Gastroesophageal sphincter (tissue), 4 donors: ENCODE measurements around the gene ZNF691. TPM values are rescaled to one million over a fixed set of nuclear protein-coding genes. Genes with fewer than 3 reads are reported as not detected.

Experiments
- ATAC-seq: fragments of 150-250 bp; one replicate; pipeline ENCODE4 v1.9.1; 2016; ENCODE audit warnings: mild to moderate bottlenecking, moderate library complexity
- H3K27ac ChIP-seq, 4 donors: fragments of 200-600 bp; sonication (generic) in 3 of 4; 1 replicate in 3 of 4; 2 replicates in 1 of 4; pipeline ENCODE4 v1.5.1; 2016 to 2019
- H3K27me3 ChIP-seq: fragments of 200-600 bp; sonication (generic); one replicate; pipeline ENCODE4 v1.5.1; 2019
- H3K36me3 ChIP-seq, 2 donors: fragments of 200-600 bp; sonication (generic); one replicate each; pipeline ENCODE4 v1.5.1; 2019; ENCODE audit warnings: control low read depth in 1 of 2
- H3K4me1 ChIP-seq, 3 donors: fragments of 200-600 bp; sonication (generic); 1 replicate in 2 of 3; 2 replicates in 1 of 3; pipeline ENCODE4 v1.5.1; 2016 to 2019; ENCODE audit warnings: control low read depth in 2 of 3
- H3K4me3 ChIP-seq, 2 donors: fragments of 200-600 bp; sonication (generic); one replicate each; pipeline ENCODE4 v1.5.1; 2019; ENCODE audit warnings: mild to moderate bottlenecking in 1 of 2, moderate library complexity in 1 of 2
- H3K9me3 ChIP-seq, 3 donors: fragments of 200-600 bp; sonication (generic); one replicate each; pipeline ENCODE4 v1.5.1; 2017 to 2019; ENCODE audit warnings: control low read depth in 2 of 3
- EP300 ChIP-seq: sonication (generic); formaldehyde crosslinking; IDR thresholded peaks from one replicate; pipeline ENCODE4 v1.6.1; 2017; ENCODE audit warnings: antibody characterized with exemption, mild to moderate bottlenecking
- POLR2A ChIP-seq, 2 donors: fragments of 450-650 bp; IDR thresholded peaks; one replicate each; pipeline ENCODE4 v1.6.1; 2017; ENCODE audit warnings: antibody characterized with exemption in 2 of 2, mild to moderate bottlenecking in 2 of 2, moderate library complexity in 1 of 2
- POLR2AphosphoS5 ChIP-seq: sonication (generic); formaldehyde crosslinking; IDR thresholded peaks from one replicate; pipeline ENCODE4 v1.6.1; 2017; ENCODE audit warnings: antibody characterized with exemption
- WGBS, 2 donors: methylation state at CpG; one replicate each; pipeline ENCODE4 v1.1.5; 2018; ENCODE audit warnings: low coverage in 1 of 2; 5-methylcytosine and 5-hydroxymethylcytosine counted together
- total RNA-seq, 4 donors: library from RNA; depleted of rRNA; stranded (reverse); fragments of >200 nt; gene quantifications; one replicate each; pipeline ENCODE4 v1.1.0, GENCODE V29; 2016
- TF ChIP-seq, protein P1 (sequence below), 4 experiments: fragments of 200-600 bp in 2 of 4; fragments of 450-650 bp in 2 of 4; sonication (generic) in 1 of 4; IDR thresholded peaks; one replicate each; pipeline ENCODE4 v1.5.1; 2017 to 2019; ENCODE audit warnings: antibody characterized with exemption in 4 of 4, mild to moderate bottlenecking in 2 of 4, moderate library complexity in 2 of 4

The ZNF691 gene
- total RNA-seq, 4 donors from 2014 or later: 11.2 to 22.4 (median 13.8) TPM

DNA sequence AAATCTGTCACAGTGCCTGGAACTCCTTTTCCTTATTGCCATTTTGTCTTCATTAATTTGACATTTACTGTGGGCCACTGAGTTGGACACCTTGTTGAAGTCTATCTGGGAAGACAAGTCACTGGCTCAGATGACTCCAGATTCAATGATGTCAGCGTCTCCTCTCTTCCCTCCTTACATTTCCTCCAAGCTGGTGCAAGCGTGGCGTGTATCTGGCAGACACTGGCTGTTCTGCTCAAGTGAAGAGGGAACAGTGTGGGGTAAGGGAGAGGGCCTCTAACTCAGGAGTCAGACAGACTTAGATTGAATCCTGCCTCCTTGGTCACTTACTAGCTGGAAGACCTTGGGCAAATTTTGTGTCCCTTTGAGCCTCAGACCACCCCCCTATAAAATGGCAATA, 8.7 kb upstream of the ZNF691 start:
- no peak for ATAC-seq
- H3K36me3 ChIP-seq: peaks cover 0 to 37% of the 10 kb centered on the region in 2 donors
- TF ChIP-seq POLR2A (IDR thresholded peaks at IDR 0.05) (no peak), POLR2AphosphoS5 (no peak), EP300 (no peak)
- no peaks in the 10 kb centered on the region for H3K27me3 ChIP-seq
- H3K27ac ChIP-seq: no peak overlapping the region
- no peaks in the 10 kb centered on the region for H3K4me1 ChIP-seq
- H3K4me3 ChIP-seq: no peak overlapping the region
- H3K9me3 ChIP-seq: no peaks in the 10 kb centered on the region
- 50 to 63% methylated on average over 2 to 3 of the region's 3 CpGs for WGBS, 2 donors

DNA sequence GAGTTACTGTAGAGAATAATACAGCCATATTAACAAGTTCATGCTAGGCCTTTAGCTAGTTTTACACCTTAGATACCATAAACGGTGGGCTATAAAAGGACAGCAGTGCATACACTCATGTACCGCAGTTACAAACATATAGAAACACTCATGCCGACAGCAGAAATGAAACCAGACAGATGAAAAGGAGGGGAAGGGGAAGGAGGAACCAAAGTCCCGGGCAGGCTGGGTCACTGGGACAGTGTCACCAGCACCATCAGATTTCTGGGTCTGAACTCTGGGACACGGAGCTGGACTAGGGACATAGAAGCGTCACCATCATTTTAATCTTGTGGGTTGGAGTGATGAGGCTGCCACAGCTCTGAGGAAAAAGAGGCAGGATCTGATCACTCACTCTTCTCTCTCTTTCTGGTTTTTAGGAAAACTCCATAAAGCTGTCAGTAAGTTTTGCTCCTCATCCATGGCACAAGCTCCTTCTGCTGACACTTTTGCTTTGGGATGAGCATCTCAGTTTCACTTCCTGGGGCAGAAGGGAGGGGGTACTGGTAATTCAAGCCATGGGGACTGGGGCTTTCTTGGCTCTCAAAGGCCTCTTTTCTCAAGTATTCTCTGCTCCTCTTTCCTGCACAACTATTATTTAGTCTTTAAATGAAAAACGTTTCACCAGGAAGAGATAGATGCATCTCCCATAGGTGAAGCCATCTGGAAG, 7.8 kb upstream of the ZNF691 start:
- no peak for ATAC-seq
- H3K4me1 ChIP-seq: no peaks in the 10 kb centered on the region
- H3K36me3 ChIP-seq: peaks cover 0 to 43% of the 10 kb centered on the region in 2 donors
- H3K4me3 ChIP-seq: no peak overlapping the region
- H3K9me3 ChIP-seq: no peaks in the 10 kb centered on the region
- no peak for TF ChIP-seq POLR2AphosphoS5
- TF ChIP-seq POLR2A (IDR thresholded peaks at IDR 0.05): no peak
- no peak for TF ChIP-seq EP300
- TF ChIP-seq, protein P1, sequence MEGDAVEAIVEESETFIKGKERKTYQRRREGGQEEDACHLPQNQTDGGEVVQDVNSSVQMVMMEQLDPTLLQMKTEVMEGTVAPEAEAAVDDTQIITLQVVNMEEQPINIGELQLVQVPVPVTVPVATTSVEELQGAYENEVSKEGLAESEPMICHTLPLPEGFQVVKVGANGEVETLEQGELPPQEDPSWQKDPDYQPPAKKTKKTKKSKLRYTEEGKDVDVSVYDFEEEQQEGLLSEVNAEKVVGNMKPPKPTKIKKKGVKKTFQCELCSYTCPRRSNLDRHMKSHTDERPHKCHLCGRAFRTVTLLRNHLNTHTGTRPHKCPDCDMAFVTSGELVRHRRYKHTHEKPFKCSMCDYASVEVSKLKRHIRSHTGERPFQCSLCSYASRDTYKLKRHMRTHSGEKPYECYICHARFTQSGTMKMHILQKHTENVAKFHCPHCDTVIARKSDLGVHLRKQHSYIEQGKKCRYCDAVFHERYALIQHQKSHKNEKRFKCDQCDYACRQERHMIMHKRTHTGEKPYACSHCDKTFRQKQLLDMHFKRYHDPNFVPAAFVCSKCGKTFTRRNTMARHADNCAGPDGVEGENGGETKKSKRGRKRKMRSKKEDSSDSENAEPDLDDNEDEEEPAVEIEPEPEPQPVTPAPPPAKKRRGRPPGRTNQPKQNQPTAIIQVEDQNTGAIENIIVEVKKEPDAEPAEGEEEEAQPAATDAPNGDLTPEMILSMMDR (IDR thresholded peaks at IDR 0.05): no peak
- no peak overlapping the region for H3K27ac ChIP-seq
- H3K27me3 ChIP-seq: no peaks in the 10 kb centered on the region
- WGBS, 2 donors: 79% methylated on average over 5 to 7 of the region's 7 CpGs

GRCh38 chr1:42841010-42841409, 5.4 kb upstream of the ZNF691 start:
- 60 to 64% methylated on average over 3 of the region's 3 CpGs for WGBS, 2 donors
- peaks cover 0 to 8% (median 0%) of the 10 kb centered on the region in 3 donors for H3K4me1 ChIP-seq
- no peak overlapping the region for H3K4me3 ChIP-seq
- H3K27ac ChIP-seq: no peak overlapping the region
- peaks cover 0 to 36% of the 10 kb centered on the region in 2 donors for H3K36me3 ChIP-seq
- ATAC-seq: no peak
- no peaks in the 10 kb centered on the region for H3K27me3 ChIP-seq
- TF ChIP-seq POLR2AphosphoS5 (no peak), POLR2A (IDR thresholded peaks at IDR 0.05) (no peak), EP300 (no peak)
- TF ChIP-seq, protein P1 (IDR thresholded peaks at IDR 0.05): no peak
- no peaks in the 10 kb centered on the region for H3K9me3 ChIP-seq

DNA sequence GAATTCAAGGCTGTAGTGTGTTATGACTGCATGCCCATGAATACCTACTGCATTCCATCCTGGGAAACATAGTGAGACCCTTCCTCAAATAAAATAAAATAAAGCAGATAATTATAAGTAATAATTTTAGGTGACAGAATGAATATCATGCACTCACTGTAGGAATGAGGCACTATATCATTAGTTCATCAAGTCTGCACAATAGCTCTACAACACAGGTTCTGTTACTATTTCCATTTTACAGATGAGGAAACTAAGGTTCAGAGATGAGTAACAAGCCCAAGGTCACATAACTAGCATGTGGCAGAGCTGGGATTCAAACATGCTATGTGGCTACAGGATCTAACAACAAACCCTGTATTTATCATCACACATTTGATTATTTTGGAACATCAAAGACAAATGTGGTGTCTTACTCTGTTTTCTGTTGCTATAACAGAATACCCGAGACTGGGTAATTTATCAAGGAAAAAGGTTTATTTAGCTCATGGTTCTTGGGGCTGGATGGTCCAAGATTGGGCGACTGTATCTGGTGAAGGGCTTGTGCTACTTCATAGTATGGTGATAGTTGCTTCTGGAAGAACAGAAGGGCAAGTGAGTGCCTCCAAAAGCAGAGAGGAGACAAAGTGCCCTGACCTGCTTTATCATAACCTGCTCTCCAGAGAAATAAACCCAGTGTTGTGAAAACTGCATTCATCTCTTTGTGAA, 4.8 kb upstream of the ZNF691 start:
- H3K4me3 ChIP-seq: no peak overlapping the region
- no peak for ATAC-seq
- H3K27ac ChIP-seq: no peak overlapping the region
- no peaks in the 10 kb centered on the region for H3K27me3 ChIP-seq
- WGBS, 2 donors: 75 to 100% methylated on average over 2 of the region's 2 CpGs
- H3K9me3 ChIP-seq: no peaks in the 10 kb centered on the region
- H3K36me3 ChIP-seq: peaks cover 0 to 36% of the 10 kb centered on the region in 2 donors
- no peak for TF ChIP-seq POLR2A (IDR thresholded peaks at IDR 0.05)
- TF ChIP-seq, protein P1 (IDR thresholded peaks at IDR 0.05): no peak
- peaks cover 0 to 9% (median 0%) of the 10 kb centered on the region in 3 donors for H3K4me1 ChIP-seq

DNA sequence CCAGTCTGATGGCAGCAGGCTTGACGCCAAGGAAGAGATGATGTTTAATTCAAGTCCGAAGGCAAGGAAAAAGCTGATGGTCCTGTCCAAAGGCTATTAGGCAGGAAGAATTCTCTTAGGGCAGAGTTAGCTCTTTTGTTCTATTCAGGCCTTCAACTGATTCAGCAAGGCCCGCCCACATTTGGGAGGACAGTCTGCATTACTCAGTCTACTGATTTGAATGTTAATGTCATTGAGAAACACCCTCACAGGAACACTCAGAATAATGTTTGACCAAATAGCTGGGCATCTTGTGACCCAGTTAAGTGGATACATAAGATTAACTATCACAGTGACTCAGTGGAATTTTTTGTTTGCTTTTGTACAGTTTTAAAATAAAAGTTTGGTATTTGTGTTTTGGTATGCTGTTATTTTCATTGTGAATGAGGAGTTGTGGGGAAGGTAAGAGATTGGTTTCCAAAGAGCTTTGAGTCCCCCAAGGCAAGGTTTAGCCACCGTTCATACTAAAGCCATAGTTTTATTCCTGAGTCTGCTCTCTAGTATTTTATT, 1.7 kb upstream of the ZNF691 start:
- Histone ChIP-seq H3K9me3 (no peaks in the 10 kb centered on the region), H3K4me1 (peaks cover 0 to 32% (median 0%) of the 10 kb centered on the region in 3 donors), H3K27ac (no peak overlapping the region), H3K4me3 (no peak overlapping the region), H3K27me3 (no peaks in the 10 kb centered on the region), H3K36me3 (peaks cover 0 to 32% of the 10 kb centered on the region in 2 donors)
- TF ChIP-seq, protein P1 (IDR thresholded peaks at IDR 0.05): no peak
- TF ChIP-seq EP300 (no peak), POLR2A (IDR thresholded peaks at IDR 0.05) (no peak), POLR2AphosphoS5 (no peak)
- ATAC-seq: no peak
- WGBS, 2 donors: 87 to 88% methylated on average over 4 of the region's 4 CpGs
